Kidney epithelial cell (primary cell): ENCODE measurements around the gene PGA3. TPM values are rescaled to one million over a fixed set of nuclear protein-coding genes. Genes with fewer than 3 reads are reported as not detected.
"Not testable (repeated sequence)": the region's sequence is repeated elsewhere in the genome, so short reads cannot be mapped to it uniquely, and the experiment has no call there.

Experiments used
- DNase-seq: peaks from one replicate; pipeline ENCODE4 v3.0.0-alpha.2; 2010; ENCODE audit warnings: low read depth
- H3K27me3 ChIP-seq: 2 replicates; pipeline ENCODE4 v1.6.0; 2011; ENCODE audit warnings: low read length; ENCODE audit not compliant: control insufficient read depth, insufficient read depth
- H3K36me3 ChIP-seq: 2 replicates; pipeline ENCODE4 v1.5.1; 2011; ENCODE audit warnings: low read length; ENCODE audit not compliant: control insufficient read depth, insufficient read depth
- H3K4me3 ChIP-seq: 2 replicates; pipeline ENCODE4 v1.5.1; 2011; ENCODE audit warnings: low read depth, mild to moderate bottlenecking, control low read depth, low read length
- total RNA-seq: library from RNA; depleted of rRNA; stranded (reverse); fragments of >200 nt; gene quantifications from 2 replicates; pipeline ENCODE4 v1.2.3, GENCODE V29; 2015
- TF ChIP-seq, protein P1 (sequence below): IDR thresholded peaks from 2 replicates; pipeline ENCODE4 v1.5.1; 2011; ENCODE audit warnings: mild to moderate bottlenecking, moderate library complexity, low read length, control low read depth, inconsistent platforms; ENCODE audit not compliant: insufficient read depth, poor library complexity, severe bottlenecking

The PGA3 gene
- total RNA-seq, 1 donor from 2014 or later: not detected

DNA sequence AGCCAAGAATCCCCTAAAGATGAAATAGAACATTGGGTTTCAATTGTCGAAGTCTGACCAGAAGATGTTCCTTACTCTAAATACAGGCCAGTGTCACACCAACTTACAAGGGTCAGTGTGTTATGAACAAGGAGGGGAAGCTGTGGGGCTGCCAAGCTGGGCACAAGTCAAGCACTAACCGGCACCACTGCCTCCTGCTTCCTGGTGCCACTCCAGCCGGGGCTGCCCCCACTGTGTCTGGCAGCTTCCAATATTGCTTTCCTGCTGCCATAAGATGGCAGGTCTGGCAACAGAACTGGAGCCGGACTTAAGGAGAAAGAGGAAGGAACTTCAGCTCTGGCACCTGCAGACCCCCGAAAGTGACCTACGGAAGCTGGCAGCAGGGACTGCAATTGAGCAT lies 28.4 kb upstream of the PGA3 start:
- Histone ChIP-seq H3K27me3 (no peaks in the 10 kb centered on the region), H3K36me3 (no peaks in the 10 kb centered on the region), H3K4me3 (no peak overlapping the region)
- TF ChIP-seq, protein P1, sequence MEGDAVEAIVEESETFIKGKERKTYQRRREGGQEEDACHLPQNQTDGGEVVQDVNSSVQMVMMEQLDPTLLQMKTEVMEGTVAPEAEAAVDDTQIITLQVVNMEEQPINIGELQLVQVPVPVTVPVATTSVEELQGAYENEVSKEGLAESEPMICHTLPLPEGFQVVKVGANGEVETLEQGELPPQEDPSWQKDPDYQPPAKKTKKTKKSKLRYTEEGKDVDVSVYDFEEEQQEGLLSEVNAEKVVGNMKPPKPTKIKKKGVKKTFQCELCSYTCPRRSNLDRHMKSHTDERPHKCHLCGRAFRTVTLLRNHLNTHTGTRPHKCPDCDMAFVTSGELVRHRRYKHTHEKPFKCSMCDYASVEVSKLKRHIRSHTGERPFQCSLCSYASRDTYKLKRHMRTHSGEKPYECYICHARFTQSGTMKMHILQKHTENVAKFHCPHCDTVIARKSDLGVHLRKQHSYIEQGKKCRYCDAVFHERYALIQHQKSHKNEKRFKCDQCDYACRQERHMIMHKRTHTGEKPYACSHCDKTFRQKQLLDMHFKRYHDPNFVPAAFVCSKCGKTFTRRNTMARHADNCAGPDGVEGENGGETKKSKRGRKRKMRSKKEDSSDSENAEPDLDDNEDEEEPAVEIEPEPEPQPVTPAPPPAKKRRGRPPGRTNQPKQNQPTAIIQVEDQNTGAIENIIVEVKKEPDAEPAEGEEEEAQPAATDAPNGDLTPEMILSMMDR: no peak
- no peak for DNase-seq

DNA sequence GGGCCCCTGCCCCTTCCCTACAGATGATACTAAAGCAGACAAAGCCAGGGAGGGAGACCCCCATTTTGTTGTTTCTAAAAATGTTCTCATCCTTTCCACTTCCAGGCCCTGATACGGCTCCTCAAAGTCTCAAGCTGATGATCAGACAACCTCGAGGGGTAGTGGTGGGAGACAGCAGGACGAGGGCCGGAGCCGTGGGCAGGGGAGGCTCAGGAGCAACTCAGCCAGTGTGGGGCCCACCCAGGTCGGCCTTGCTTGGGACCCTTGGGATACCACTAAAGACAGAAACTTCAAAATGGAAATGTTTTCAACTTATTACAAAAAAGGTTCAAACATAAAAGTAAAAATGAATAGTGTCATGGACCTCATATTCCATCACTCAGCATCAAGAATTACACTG lies 26.9 kb upstream of the PGA3 start:
- Histone ChIP-seq H3K36me3 (no peaks in the 10 kb centered on the region), H3K27me3 (no peaks in the 10 kb centered on the region), H3K4me3 (no peak overlapping the region)
- DNase-seq: no peak
- TF ChIP-seq, protein P1: no peak

DNA sequence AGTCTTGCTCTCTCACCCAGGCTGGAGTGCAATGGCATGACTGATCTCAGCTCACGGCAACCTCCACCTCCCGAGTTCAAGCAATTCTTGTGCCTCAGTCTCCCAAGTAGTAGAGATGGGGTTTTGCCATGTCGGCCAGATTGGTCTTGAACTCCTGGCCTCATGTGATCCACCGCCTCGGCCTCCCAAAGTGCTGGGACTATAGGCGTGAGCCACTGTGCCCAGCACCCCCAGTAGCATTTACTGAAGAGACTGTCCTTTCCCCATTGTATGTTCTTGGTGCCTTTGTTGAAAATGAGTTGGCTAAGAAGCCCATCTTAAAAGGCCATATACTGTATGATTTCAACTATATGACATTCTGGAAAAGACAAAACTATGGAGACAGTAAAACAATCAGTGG lies 23.1 kb upstream of the PGA3 start:
- H3K36me3 ChIP-seq, H3K27me3 ChIP-seq, H3K4me3 ChIP-seq, DNase-seq: not testable (repeated sequence)

DNA sequence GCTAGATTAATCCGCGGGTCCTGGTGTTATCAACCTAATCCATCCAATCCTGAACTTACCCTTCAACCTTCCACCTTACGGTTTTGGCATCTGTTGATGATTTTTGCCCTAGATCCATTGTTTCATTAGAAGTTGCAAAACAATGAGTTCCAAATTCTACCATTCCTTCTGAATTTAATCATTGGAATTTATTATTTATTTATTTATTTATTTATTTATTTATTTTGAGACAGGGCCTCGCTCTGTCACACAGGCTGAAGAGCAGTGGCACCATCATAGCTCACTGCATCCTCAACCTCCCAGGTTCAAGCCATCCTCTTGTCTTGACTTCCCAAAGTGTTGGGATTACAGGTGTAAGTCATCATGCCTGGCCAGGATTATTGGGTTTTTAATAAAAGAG lies 21.8 kb upstream of the PGA3 start:
- TF ChIP-seq, protein P1: no peak
- no peaks in the 10 kb centered on the region for H3K27me3 ChIP-seq
- H3K36me3 ChIP-seq: no peaks in the 10 kb centered on the region
- no peak overlapping the region for H3K4me3 ChIP-seq
- no peak for DNase-seq

DNA sequence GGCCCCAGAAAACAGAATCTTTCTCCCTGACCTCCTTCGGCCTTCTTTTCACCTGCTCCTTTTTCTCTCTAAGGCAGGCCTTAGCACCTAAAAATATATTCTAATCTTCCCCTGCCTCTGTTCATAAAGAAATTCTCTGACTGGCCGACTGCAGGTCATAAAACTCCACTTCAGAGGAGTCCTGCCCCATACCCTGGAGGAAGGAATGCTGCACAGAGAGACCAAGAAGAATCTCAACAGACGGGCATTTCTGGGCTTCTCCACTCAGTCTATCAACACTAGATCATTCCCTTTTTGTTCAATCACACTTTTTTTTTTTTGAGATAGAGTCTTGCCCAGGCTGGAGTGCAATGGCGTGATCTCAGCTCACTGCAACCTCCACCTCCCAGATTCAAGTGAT lies 19.7 kb upstream of the PGA3 start:
- TF ChIP-seq, protein P1: no peak
- no peaks in the 10 kb centered on the region for H3K27me3 ChIP-seq

DNA sequence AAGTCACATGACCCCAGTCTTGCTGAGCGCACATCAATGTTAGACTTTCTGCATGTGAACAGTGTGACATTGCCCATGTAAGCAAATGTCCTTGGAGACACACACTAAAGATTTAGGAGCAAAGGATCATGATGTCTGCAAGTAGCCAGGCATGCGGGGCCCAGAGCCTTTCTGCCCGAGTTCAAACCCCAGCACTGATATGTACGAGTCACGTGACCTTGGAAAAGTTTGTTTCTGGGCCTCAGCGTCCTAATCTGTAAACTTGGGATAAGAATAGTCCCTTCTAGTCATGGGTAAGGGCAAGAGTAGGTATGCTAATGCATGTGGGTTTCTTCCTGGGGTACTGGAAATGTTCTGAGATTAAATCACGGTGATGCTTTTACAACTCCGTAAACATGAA lies 16.8 kb upstream of the PGA3 start:
- Histone ChIP-seq H3K4me3 (no peak overlapping the region), H3K36me3 (no peaks in the 10 kb centered on the region), H3K27me3 (no peaks in the 10 kb centered on the region)
- TF ChIP-seq, protein P1: no peak
- no peak for DNase-seq

More for the DNA sequence above, 19.7 kb upstream of the PGA3 start:
- no peak for DNase-seq
- Histone ChIP-seq H3K36me3 (no peaks in the 10 kb centered on the region), H3K4me3 (no peak overlapping the region)
